ENCODE results near the gene DTNA.

Gene DTNA

GRCh38 chr18:34841891-34842290, 131.8 kb downstream of the DTNA start:
- H3K27me3 ChIP-seq (replicated peaks; ENCODE audit: control insufficient read depth, insufficient read depth, low read length, poor library complexity, severe bottlenecking), result peaks cover 3% of the 10 kb centered on the region
- H3K9me3 ChIP-seq (ENCODE audit: control insufficient read depth, low read length), result no peaks in the 10 kb centered on the region
- no peaks in the 10 kb centered on the region for H3K4me1 ChIP-seq (ENCODE audit: control insufficient read depth, insufficient read depth, low read length, poor library complexity, severe bottlenecking)
- no peak for DNase-seq
- no peaks in the 10 kb centered on the region for H3K36me3 ChIP-seq (ENCODE audit: control insufficient read depth, insufficient read depth, low read length)
- no peak overlapping the region for H3K4me3 ChIP-seq (ENCODE audit: insufficient read depth, low read depth, low read length, poor library complexity, severe bottlenecking)
- H3K27ac ChIP-seq (ENCODE audit: insufficient read depth, low read length, poor library complexity, severe bottlenecking), result no peak overlapping the region

GRCh38 chr18:34844072-34844471, 134.0 kb downstream of the DTNA start:
- no peaks in the 10 kb centered on the region for H3K9me3 ChIP-seq (ENCODE audit: control insufficient read depth, low read length)

GRCh38 chr18:34844732-34845459, 134.8 kb downstream of the DTNA start:
- H3K4me1 ChIP-seq (ENCODE audit: control insufficient read depth, insufficient read depth, low read length, poor library complexity, severe bottlenecking), result no peaks in the 10 kb centered on the region
- H3K27ac ChIP-seq (ENCODE audit: insufficient read depth, low read length, poor library complexity, severe bottlenecking), result no peak overlapping the region
- no peak for DNase-seq
- no peaks in the 10 kb centered on the region for H3K36me3 ChIP-seq (ENCODE audit: control insufficient read depth, insufficient read depth, low read length)
- peaks cover 3% of the 10 kb centered on the region for H3K27me3 ChIP-seq (replicated peaks; ENCODE audit: control insufficient read depth, insufficient read depth, low read length, poor library complexity, severe bottlenecking)
- H3K4me3 ChIP-seq (ENCODE audit: insufficient read depth, low read depth, low read length, poor library complexity, severe bottlenecking), result no peak overlapping the region
- no peaks in the 10 kb centered on the region for H3K9me3 ChIP-seq (ENCODE audit: control insufficient read depth, low read length)

More at GRCh38 chr18:34844072-34844471, 134.0 kb downstream of the DTNA start:
- DNase-seq, result no peak
- H3K27me3 ChIP-seq (replicated peaks; ENCODE audit: control insufficient read depth, insufficient read depth, low read length, poor library complexity, severe bottlenecking), result peaks cover 3% of the 10 kb centered on the region
- H3K4me3 ChIP-seq (ENCODE audit: insufficient read depth, low read depth, low read length, poor library complexity, severe bottlenecking), result no peak overlapping the region
- no peaks in the 10 kb centered on the region for H3K36me3 ChIP-seq (ENCODE audit: control insufficient read depth, insufficient read depth, low read length)
- no peaks in the 10 kb centered on the region for H3K4me1 ChIP-seq (ENCODE audit: control insufficient read depth, insufficient read depth, low read length, poor library complexity, severe bottlenecking)
- no peak overlapping the region for H3K27ac ChIP-seq (ENCODE audit: insufficient read depth, low read length, poor library complexity, severe bottlenecking)

GRCh38 chr18:34847408-34847807, 137.3 kb downstream of the DTNA start:
- no peak overlapping the region for H3K27ac ChIP-seq (ENCODE audit: insufficient read depth, low read length, poor library complexity, severe bottlenecking)
- H3K36me3 ChIP-seq (ENCODE audit: control insufficient read depth, insufficient read depth, low read length), result no peaks in the 10 kb centered on the region
- H3K9me3 ChIP-seq (ENCODE audit: control insufficient read depth, low read length), result no peaks in the 10 kb centered on the region
- H3K4me3 ChIP-seq (ENCODE audit: insufficient read depth, low read depth, low read length, poor library complexity, severe bottlenecking), result no peak overlapping the region
- DNase-seq, result no peak
- H3K4me1 ChIP-seq (ENCODE audit: control insufficient read depth, insufficient read depth, low read length, poor library complexity, severe bottlenecking), result no peaks in the 10 kb centered on the region
- peaks cover 3% of the 10 kb centered on the region for H3K27me3 ChIP-seq (replicated peaks; ENCODE audit: control insufficient read depth, insufficient read depth, low read length, poor library complexity, severe bottlenecking)

GRCh38 chr18:34848156-34848555, 138.1 kb downstream of the DTNA start:
- no peak overlapping the region for H3K27ac ChIP-seq (ENCODE audit: insufficient read depth, low read length, poor library complexity, severe bottlenecking)
- H3K36me3 ChIP-seq (ENCODE audit: control insufficient read depth, insufficient read depth, low read length), result no peaks in the 10 kb centered on the region
- H3K4me1 ChIP-seq (ENCODE audit: control insufficient read depth, insufficient read depth, low read length, poor library complexity, severe bottlenecking), result no peaks in the 10 kb centered on the region
- H3K27me3 ChIP-seq (replicated peaks; ENCODE audit: control insufficient read depth, insufficient read depth, low read length, poor library complexity, severe bottlenecking), result peaks cover 3% of the 10 kb centered on the region
- H3K4me3 ChIP-seq (ENCODE audit: insufficient read depth, low read depth, low read length, poor library complexity, severe bottlenecking), result no peak overlapping the region
- no peaks in the 10 kb centered on the region for H3K9me3 ChIP-seq (ENCODE audit: control insufficient read depth, low read length)
- no peak for DNase-seq

- DNase-seq, result no peak
- H3K9me3 ChIP-seq (ENCODE audit: control insufficient read depth, low read length), result no peaks in the 10 kb centered on the region
- no peak overlapping the region for H3K27ac ChIP-seq (ENCODE audit: insufficient read depth, low read length, poor library complexity, severe bottlenecking)
- no peak overlapping the region for H3K4me3 ChIP-seq (ENCODE audit: insufficient read depth, low read depth, low read length, poor library complexity, severe bottlenecking)
- no peaks in the 10 kb centered on the region for H3K36me3 ChIP-seq (ENCODE audit: control insufficient read depth, insufficient read depth, low read length)
- H3K27me3 ChIP-seq (replicated peaks; ENCODE audit: control insufficient read depth, insufficient read depth, low read length, poor library complexity, severe bottlenecking), result peaks cover 3% of the 10 kb centered on the region
- H3K4me1 ChIP-seq (ENCODE audit: control insufficient read depth, insufficient read depth, low read length, poor library complexity, severe bottlenecking), result no peaks in the 10 kb centered on the region
These were observed 138.6 kb downstream of the DTNA start for GRCh38 chr18:34848695-34849094.

GRCh38 chr18:34857320-34857719, 147.2 kb downstream of the DTNA start:
- H3K4me3 ChIP-seq (ENCODE audit: insufficient read depth, low read depth, low read length, poor library complexity, severe bottlenecking), result no peak overlapping the region
- no peak overlapping the region for H3K27ac ChIP-seq (ENCODE audit: insufficient read depth, low read length, poor library complexity, severe bottlenecking)
- H3K36me3 ChIP-seq (ENCODE audit: control insufficient read depth, insufficient read depth, low read length), result no peaks in the 10 kb centered on the region
- H3K4me1 ChIP-seq (ENCODE audit: control insufficient read depth, insufficient read depth, low read length, poor library complexity, severe bottlenecking), result no peaks in the 10 kb centered on the region
- DNase-seq, result no peak
- H3K27me3 ChIP-seq (replicated peaks; ENCODE audit: control insufficient read depth, insufficient read depth, low read length, poor library complexity, severe bottlenecking), result no peaks in the 10 kb centered on the region
- no peaks in the 10 kb centered on the region for H3K9me3 ChIP-seq (ENCODE audit: control insufficient read depth, low read length)

- Histone ChIP-seq H3K4me1 (ENCODE audit: control insufficient read depth, insufficient read depth, low read length, poor library complexity, severe bottlenecking) (no peaks in the 10 kb centered on the region), H3K36me3 (ENCODE audit: control insufficient read depth, insufficient read depth, low read length) (no peaks in the 10 kb centered on the region), H3K27me3 (replicated peaks; ENCODE audit: control insufficient read depth, insufficient read depth, low read length, poor library complexity, severe bottlenecking) (no peaks in the 10 kb centered on the region), H3K9me3 (ENCODE audit: control insufficient read depth, low read length) (no peaks in the 10 kb centered on the region), H3K27ac (ENCODE audit: insufficient read depth, low read length, poor library complexity, severe bottlenecking) (no peak overlapping the region), H3K4me3 (ENCODE audit: insufficient read depth, low read depth, low read length, poor library complexity, severe bottlenecking) (no peak overlapping the region)
- no peak for DNase-seq
These were observed 148.1 kb downstream of the DTNA start for GRCh38 chr18:34858188-34858587.

- Histone ChIP-seq H3K27me3 (replicated peaks; ENCODE audit: control insufficient read depth, insufficient read depth, low read length, poor library complexity, severe bottlenecking) (no peaks in the 10 kb centered on the region), H3K9me3 (ENCODE audit: control insufficient read depth, low read length) (no peaks in the 10 kb centered on the region), H3K27ac (ENCODE audit: insufficient read depth, low read length, poor library complexity, severe bottlenecking) (no peak overlapping the region), H3K4me1 (ENCODE audit: control insufficient read depth, insufficient read depth, low read length, poor library complexity, severe bottlenecking) (no peaks in the 10 kb centered on the region), H3K4me3 (ENCODE audit: insufficient read depth, low read depth, low read length, poor library complexity, severe bottlenecking) (no peak overlapping the region), H3K36me3 (ENCODE audit: control insufficient read depth, insufficient read depth, low read length) (no peaks in the 10 kb centered on the region)
- no peak for DNase-seq
These were observed 149.4 kb downstream of the DTNA start for GRCh38 chr18:34859496-34859895.

- Histone ChIP-seq H3K9me3 (ENCODE audit: control insufficient read depth, low read length) (no peaks in the 10 kb centered on the region), H3K4me3 (ENCODE audit: insufficient read depth, low read depth, low read length, poor library complexity, severe bottlenecking) (no peak overlapping the region), H3K36me3 (ENCODE audit: control insufficient read depth, insufficient read depth, low read length) (no peaks in the 10 kb centered on the region), H3K4me1 (ENCODE audit: control insufficient read depth, insufficient read depth, low read length, poor library complexity, severe bottlenecking) (no peaks in the 10 kb centered on the region), H3K27me3 (replicated peaks; ENCODE audit: control insufficient read depth, insufficient read depth, low read length, poor library complexity, severe bottlenecking) (no peaks in the 10 kb centered on the region), H3K27ac (ENCODE audit: insufficient read depth, low read length, poor library complexity, severe bottlenecking) (no peak overlapping the region)
- DNase-seq, result no peak
These were observed 152.5 kb downstream of the DTNA start for GRCh38 chr18:34862561-34862960.
